ENCODE data around the gene NOP53. TPM values are rescaled to one million over a fixed set of nuclear protein-coding genes. Genes with fewer than 3 reads are reported as not detected.

The NOP53 gene
- total and polyA plus RNA-seq, 2 of the 13 experiments (the other 11 are each of a cell fraction or from before 2014, with no cell fraction given) = 53.9 to 141 TPM

- TF ChIP-seq PAXIP1 (CRISPR knock-in tag; conservative IDR thresholded peaks at IDR 0.05) (peak; percentile 41), SAP130 (CRISPR knock-in tag; IDR thresholded peaks at IDR 0.05; ENCODE audit: low read depth) (peak; percentile 20; the same call in 1 of the 2 replicates), U2AF2 (IDR thresholded peaks at IDR 0.05; ENCODE audit: low read depth, low read length) (no peak), HNF1A (IDR thresholded peaks at IDR 0.05; ENCODE audit: low read depth) (peak; percentile 55), HNF1A (CRISPR knock-in tag; IDR thresholded peaks at IDR 0.05; ENCODE audit: borderline replicate concordance) (0 out of 2 replicates have a peak, but pooled peaks have one; percentile 50), ARID2 (CRISPR knock-in tag; IDR thresholded peaks at IDR 0.05; ENCODE audit: borderline replicate concordance) (no peak), ZNF460 (CRISPR knock-in tag; IDR thresholded peaks at IDR 0.05; ENCODE audit: borderline replicate concordance) (0 out of 2 replicates have a peak, but pooled peaks have one; percentile 41), NR2F1 (CRISPR knock-in tag; IDR thresholded peaks at IDR 0.05) (peak in 1 of 2 experiments; percentile 34; a peak in 1 of 4 replicates), HMGXB3 (CRISPR knock-in tag; IDR thresholded peaks at IDR 0.05; ENCODE audit: borderline replicate concordance) (no peak), ZNF546 (CRISPR knock-in tag; conservative IDR thresholded peaks at IDR 0.05) (no peak), ZNF362 (CRISPR knock-in tag; IDR thresholded peaks at IDR 0.05; ENCODE audit: borderline replicate concordance) (no peak), DR1 (CRISPR knock-in tag; IDR thresholded peaks at IDR 0.05) (no peak)
These were observed 12.5 kb downstream of the NOP53 start (continued) for GRCh38 chr19:47757617-47758442.
